ENCODE measurements around the gene ALDH3B1. TPM values are rescaled to one million over a fixed set of nuclear protein-coding genes. Genes with fewer than 3 reads are reported as not detected.

ALDH3B1 gene
- polyA plus RNA-seq, 1 donor from 2014 or later = not detected

DNA sequence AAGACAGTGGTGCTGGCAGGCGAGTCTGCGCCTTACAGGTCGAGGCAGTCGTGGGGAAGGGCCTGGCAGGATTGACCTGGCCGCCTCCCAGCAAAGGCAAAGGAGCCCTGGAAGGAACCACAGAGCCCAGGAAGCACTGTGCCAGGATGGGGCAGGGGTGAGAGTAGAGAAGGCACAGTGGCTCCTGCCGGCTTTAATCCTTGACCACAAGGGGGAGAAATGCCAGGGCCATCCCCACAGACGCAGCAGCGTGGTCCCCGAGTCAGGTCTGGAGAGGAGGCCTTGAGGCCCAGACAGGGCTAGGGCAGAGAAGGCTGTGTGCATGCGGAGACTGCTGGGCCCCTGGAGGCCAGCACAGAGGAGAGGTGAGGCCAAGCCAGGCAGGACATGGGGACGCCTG, 10.4 kb downstream of the ALDH3B1 start:
- H2AFZ ChIP-seq (ENCODE audit: low read depth, low read length) = no peak overlapping the region
- no peak overlapping the region for H3K4me3 ChIP-seq (ENCODE audit: low read length)
- H3K9ac ChIP-seq (ENCODE audit: low read length) = no peak overlapping the region
- TF ChIP-seq MXI1 (conservative IDR thresholded peaks at IDR 0.05; ENCODE audit: poor library complexity, severe bottlenecking) (no peak), POLR2AphosphoS5 (IDR thresholded peaks at IDR 0.05) (no peak), EP300 (conservative IDR thresholded peaks at IDR 0.05; ENCODE audit: poor library complexity, severe bottlenecking) (no peak), REST (IDR thresholded peaks at IDR 0.05; ENCODE audit: borderline replicate concordance) (no peak), TAF1 (IDR thresholded peaks at IDR 0.05; ENCODE audit: low read depth) (no peak), SMC3 (conservative IDR thresholded peaks at IDR 0.05; ENCODE audit: poor library complexity) (no peak), EZH2 (IDR thresholded peaks at IDR 0.05; ENCODE audit: borderline replicate concordance, insufficient read depth, low read length, poor library complexity, severe bottlenecking) (no peak), RAD21 (conservative IDR thresholded peaks at IDR 0.05) (no peak)
- TF ChIP-seq, protein P1, sequence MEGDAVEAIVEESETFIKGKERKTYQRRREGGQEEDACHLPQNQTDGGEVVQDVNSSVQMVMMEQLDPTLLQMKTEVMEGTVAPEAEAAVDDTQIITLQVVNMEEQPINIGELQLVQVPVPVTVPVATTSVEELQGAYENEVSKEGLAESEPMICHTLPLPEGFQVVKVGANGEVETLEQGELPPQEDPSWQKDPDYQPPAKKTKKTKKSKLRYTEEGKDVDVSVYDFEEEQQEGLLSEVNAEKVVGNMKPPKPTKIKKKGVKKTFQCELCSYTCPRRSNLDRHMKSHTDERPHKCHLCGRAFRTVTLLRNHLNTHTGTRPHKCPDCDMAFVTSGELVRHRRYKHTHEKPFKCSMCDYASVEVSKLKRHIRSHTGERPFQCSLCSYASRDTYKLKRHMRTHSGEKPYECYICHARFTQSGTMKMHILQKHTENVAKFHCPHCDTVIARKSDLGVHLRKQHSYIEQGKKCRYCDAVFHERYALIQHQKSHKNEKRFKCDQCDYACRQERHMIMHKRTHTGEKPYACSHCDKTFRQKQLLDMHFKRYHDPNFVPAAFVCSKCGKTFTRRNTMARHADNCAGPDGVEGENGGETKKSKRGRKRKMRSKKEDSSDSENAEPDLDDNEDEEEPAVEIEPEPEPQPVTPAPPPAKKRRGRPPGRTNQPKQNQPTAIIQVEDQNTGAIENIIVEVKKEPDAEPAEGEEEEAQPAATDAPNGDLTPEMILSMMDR (IDR thresholded peaks at IDR 0.05; ENCODE audit: poor library complexity, severe bottlenecking) = no peak
- no peak overlapping the region for H3K27ac ChIP-seq (ENCODE audit: low read length)
- no peaks in the 10 kb centered on the region for H3K79me2 ChIP-seq (replicated peaks; ENCODE audit: insufficient read depth, low read length)
- peaks cover 5% of the 10 kb centered on the region for H3K9me3 ChIP-seq (ENCODE audit: low read length)
- H3K27me3 ChIP-seq (ENCODE audit: insufficient read depth, low read depth, low read length) = no peaks in the 10 kb centered on the region
- no peaks in the 10 kb centered on the region for H3K36me3 ChIP-seq (ENCODE audit: insufficient read depth, low read length)
- no peaks in the 10 kb centered on the region for H3K9me2 ChIP-seq (ENCODE audit: insufficient read depth, low read length)
- H3K4me2 ChIP-seq (ENCODE audit: low read length) = no peak overlapping the region
- no peaks in the 10 kb centered on the region for H4K20me1 ChIP-seq (ENCODE audit: insufficient read depth)
- H3F3A ChIP-seq (ENCODE audit: insufficient read depth, low read length, poor library complexity, severe bottlenecking) = no peaks in the 10 kb centered on the region

DNA sequence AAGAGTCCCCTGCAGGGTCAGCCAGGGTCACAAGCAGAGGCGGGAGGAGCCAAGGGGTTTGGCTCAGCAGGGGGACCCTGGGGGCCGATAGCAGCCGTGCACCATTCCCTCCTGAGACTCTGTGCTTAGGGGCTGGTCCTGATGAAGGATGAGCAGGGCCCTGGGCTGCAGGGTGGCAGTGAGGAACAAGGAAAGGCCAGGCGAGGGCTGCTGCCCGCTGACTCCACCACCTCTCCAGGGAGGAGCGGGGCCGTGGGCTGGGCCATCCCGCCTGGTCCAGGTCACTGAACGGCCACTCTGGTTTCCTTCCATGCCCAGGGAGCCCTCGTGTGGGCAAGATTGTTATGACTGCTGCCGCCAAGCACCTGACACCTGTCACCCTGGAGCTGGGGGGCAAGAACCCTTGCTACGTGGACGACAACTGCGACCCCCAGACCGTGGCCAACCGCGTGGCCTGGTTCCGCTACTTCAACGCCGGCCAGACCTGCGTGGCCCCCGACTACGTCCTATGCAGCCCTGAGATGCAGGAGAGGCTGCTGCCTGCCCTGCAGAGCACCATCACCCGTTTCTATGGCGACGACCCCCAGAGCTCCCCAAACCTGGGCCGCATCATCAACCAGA, 11.2 kb downstream of the ALDH3B1 start:
- Histone ChIP-seq H3K27me3 (ENCODE audit: insufficient read depth, low read depth, low read length) (no peaks in the 10 kb centered on the region), H3K79me2 (replicated peaks; ENCODE audit: insufficient read depth, low read length) (no peaks in the 10 kb centered on the region), H2AFZ (ENCODE audit: low read depth, low read length) (no peak overlapping the region), H3K36me3 (ENCODE audit: insufficient read depth, low read length) (no peaks in the 10 kb centered on the region), H3K9me3 (ENCODE audit: low read length) (peaks cover 5% of the 10 kb centered on the region), H3K9me2 (ENCODE audit: insufficient read depth, low read length) (no peaks in the 10 kb centered on the region), H3K4me3 (ENCODE audit: low read length) (no peak overlapping the region), H3K27ac (ENCODE audit: low read length) (no peak overlapping the region), H3K4me2 (ENCODE audit: low read length) (no peak overlapping the region), H4K20me1 (ENCODE audit: insufficient read depth) (no peaks in the 10 kb centered on the region), H3F3A (ENCODE audit: insufficient read depth, low read length, poor library complexity, severe bottlenecking) (no peaks in the 10 kb centered on the region), H3K9ac (ENCODE audit: low read length) (no peak overlapping the region)
- no peak for TF ChIP-seq RAD21 (conservative IDR thresholded peaks at IDR 0.05)
